Right cardiac atrium (tissue), 5 donors: ENCODE measurements around the gene RERGL. TPM values are rescaled to one million over a fixed set of nuclear protein-coding genes. Genes with fewer than 3 reads are reported as not detected.
A peak's percentile ranks its signal among the peaks of the same experiment; 100 is the strongest.

Experiments used
- ATAC-seq, 2 donors: fragments of 200-7000 bp; cut with Tn5 transposase; one replicate each; pipeline versions ENCODE4 v1.8.0 to v1.9.1; 2020; ENCODE audit warnings: moderate library complexity in 2 of 2, mild to moderate bottlenecking in 1 of 2
- DNase-seq, 3 donors: peaks; one replicate each; pipeline ENCODE4 v3.0.0-alpha.2; 2020
- H3K27ac ChIP-seq: one replicate; pipeline ENCODE4 v1.5.1; 2013; ENCODE audit warnings: mild to moderate bottlenecking, low read length, control low read depth, moderate library complexity
- H3K27me3 ChIP-seq: one replicate; pipeline ENCODE4 v1.6.1; 2013; ENCODE audit not compliant: control insufficient read depth, insufficient read depth
- H3K4me1 ChIP-seq: one replicate; pipeline ENCODE4 v1.6.1; 2013; ENCODE audit warnings: low read length; ENCODE audit not compliant: control insufficient read depth, insufficient read depth
- H3K4me3 ChIP-seq: one replicate; pipeline ENCODE4 v1.5.1; 2013; ENCODE audit warnings: low read length, control low read depth
- H3K9me3 ChIP-seq: one replicate; pipeline ENCODE4 v1.6.1; 2013; ENCODE audit warnings: low read length; ENCODE audit not compliant: control insufficient read depth
- WGBS: extraction: QIAGEN DNeasy Blood & Tissue Kit; methylation state at CpG from one replicate; pipeline ENCODE4 v1.1.7; 2013; 5-methylcytosine and 5-hydroxymethylcytosine counted together
- intact Hi-C, 4 donors: fragments of 100-400 bp; cut with DNase I; formaldehyde crosslinking; loops; one replicate each; pipeline versions ENCODE4 v1.11.0 to v1.14.0; 2022 to 2023
- long read RNA-seq, 4 donors: library from polyadenylated mRNA; unstranded; transcript quantifications; one replicate each; pipeline ENCODE4 v2.0.0, GENCODE V29; 2020 to 2021
- polyA plus RNA-seq: library from polyadenylated mRNA; stranded (reverse); fragments of 200-250 nt; gene quantifications from one replicate; pipeline ENCODE4 v1.2.3, GENCODE V29; 2013
- total RNA-seq, 4 donors: library from RNA; stranded (reverse); fragmentation: NEBNext Ultra II Directional; extraction: Animal tissue kit (Norgen Biotek cat#: 25700); gene quantifications; one replicate each; pipeline ENCODE4 v1.2.1, GENCODE V29; 2021
- donor health status: healthy with polysubstance abuse.
- donor health status: DM: no; HTN: yes; CAD: no.
- donor health status: DM: no; HTN: no; CAD: no.
- donor health status: DM: no; HTN: yes; CAD: no; lungs with severe emphysema.
- donor health status: DM: yes; HTN: yes; CAD: no.

Gene RERGL, protein sequence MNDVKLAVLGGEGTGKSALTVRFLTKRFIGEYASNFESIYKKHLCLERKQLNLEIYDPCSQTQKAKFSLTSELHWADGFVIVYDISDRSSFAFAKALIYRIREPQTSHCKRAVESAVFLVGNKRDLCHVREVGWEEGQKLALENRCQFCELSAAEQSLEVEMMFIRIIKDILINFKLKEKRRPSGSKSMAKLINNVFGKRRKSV
- total RNA-seq (1 to 10 TPM in 3 of 4 donors, under 1 TPM in 1; 0.67 to 2.8 (median 1.7) TPM), polyA plus RNA-seq (7.6 TPM)
- long read RNA-seq, donor 1, partial matches to known transcripts = 0 of 2 reads
- long read RNA-seq, donor 1, other reads (novel, unspliced or antisense) = 0 of 2 reads
- long read RNA-seq, donor 2 = 0 reads
- long read RNA-seq, donor 3, partial matches to known transcripts = 1 of 1 reads
- long read RNA-seq, donor 3, other reads (novel, unspliced or antisense) = 0 of 1 reads
- long read RNA-seq, donor 4 = 0 reads

DNA sequence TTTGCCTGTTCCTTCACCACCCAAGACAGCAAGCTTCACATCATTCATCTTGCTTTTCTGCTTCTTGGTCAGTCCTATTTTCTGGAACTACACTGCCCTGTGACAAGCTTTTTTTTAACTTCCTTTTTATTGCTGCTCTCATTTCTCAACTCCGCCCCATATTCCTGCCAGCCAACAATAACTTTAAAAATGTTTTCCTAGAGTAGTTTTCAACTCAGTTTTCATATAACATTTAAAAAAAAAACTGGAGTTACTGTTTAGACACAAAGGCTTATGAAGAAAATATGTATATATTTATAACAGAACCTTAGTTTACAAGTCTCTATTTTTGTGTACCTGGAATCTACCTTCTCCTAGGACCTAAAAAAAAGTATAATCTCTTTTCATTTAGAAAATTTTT is at the start of gene RERGL:
Gene RERGL, minus strand, starts transcription at position 101 of the 400 bp plus-strand sequence. Its CDS starts 53 bp downstream, at position 48.
- 81% methylated on average over 1 of the region's 1 CpG for WGBS
- no peak for ATAC-seq
- H3K4me3 ChIP-seq = no peak within 1 kb of the TSS
- DNase-seq = no peak
- no peaks in the 10 kb centered on the region for H3K27me3 ChIP-seq
- intact Hi-C loops = no loop called here
- no peak within 1 kb of the TSS for H3K27ac ChIP-seq
- no peaks in the 10 kb centered on the region for H3K4me1 ChIP-seq
- H3K9me3 ChIP-seq = no peaks in the 10 kb centered on the region

DNA sequence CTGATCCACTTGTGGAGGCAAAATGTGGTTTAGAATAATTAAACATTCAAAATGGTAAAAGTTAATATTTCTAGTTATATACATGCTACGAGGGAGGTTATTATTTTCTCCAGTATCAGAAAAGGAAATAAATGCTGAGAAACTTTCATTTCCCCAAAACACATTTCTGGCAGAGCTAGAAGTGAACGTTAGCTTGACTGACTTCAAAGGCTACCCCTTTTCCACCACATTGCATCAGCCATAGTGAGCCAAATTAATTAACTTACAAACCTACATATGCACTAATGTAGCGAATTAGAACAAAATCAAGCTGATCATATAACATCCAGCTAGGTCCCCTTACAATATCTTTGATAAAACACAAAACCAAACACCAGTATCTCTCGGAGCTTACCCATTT is 49.3 kb upstream of the RERGL start:
- no peak overlapping the region for H3K27ac ChIP-seq
- no peaks in the 10 kb centered on the region for H3K4me1 ChIP-seq
- H3K27me3 ChIP-seq = no peaks in the 10 kb centered on the region
- WGBS = 61% methylated on average over 4 of the region's 4 CpGs
- intact Hi-C loops = loop anchor here in 1 of 4 donors (10.0 kb wide), 1 partner anchor 86 kb away; no protein-coding TSS in a partner anchor
- no peaks in the 10 kb centered on the region for H3K9me3 ChIP-seq
- DNase-seq (no peak), ATAC-seq (no peak)
- H3K4me3 ChIP-seq = no peak overlapping the region

DNA sequence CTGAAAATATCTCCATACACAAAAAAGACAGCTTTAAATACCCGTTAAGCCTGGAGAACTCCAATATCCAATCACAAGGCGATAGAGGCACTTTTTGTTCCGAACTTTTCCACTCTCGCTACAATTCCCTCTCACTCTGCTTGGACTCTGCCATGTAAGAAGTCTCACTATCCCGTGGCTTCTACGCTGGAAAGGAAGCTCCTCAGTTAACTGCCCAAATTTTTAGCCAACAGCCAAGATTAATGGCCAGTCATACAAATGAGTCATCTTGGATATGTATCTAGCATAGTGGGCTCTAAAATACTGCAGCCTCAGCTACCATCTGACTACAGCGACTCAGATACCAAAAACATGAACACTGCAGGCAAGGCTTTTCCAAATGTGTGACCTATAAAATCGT is 45.5 kb upstream of the RERGL start:
- DNase-seq (no peak), ATAC-seq (peak in 1 of 2 donors; percentile 40)
- 71% methylated on average over 8 of the region's 8 CpGs for WGBS
- no peaks in the 10 kb centered on the region for H3K9me3 ChIP-seq
- intact Hi-C loops = loop anchor here in 1 of 4 donors (10.0 kb wide), 1 partner anchor 89 kb away; no protein-coding TSS in a partner anchor
- H3K4me1 ChIP-seq = no peaks in the 10 kb centered on the region
- no peak overlapping the region for H3K27ac ChIP-seq
- no peak overlapping the region for H3K4me3 ChIP-seq
- H3K27me3 ChIP-seq = no peaks in the 10 kb centered on the region

DNA sequence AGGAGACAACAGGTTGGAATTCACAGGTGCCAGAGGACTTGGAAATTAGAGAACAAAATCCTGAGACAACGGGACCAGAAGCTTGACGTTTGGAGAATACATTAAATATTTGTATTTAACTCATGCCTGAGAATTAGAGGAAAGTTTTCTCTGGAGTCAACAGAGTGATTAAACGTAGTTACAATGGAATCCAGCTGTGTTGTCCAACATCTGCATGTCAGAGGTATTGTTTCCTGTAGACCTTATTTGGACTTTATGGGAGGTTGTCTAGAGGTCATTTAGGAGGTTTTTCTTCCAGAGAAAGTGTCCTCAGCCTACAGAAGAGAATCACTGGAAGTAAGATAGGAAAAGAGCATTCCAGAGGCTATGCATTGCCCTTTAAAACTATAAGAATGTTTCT is 45.1 kb upstream of the RERGL start:
- intact Hi-C loops = loop anchor here in 1 of 4 donors (10.0 kb wide), 1 partner anchor 90 kb away; no protein-coding TSS in a partner anchor
- no peaks in the 10 kb centered on the region for H3K27me3 ChIP-seq
- WGBS = 36% methylated on average over 3 of the region's 3 CpGs
- DNase-seq (no peak), ATAC-seq (no peak)
- H3K4me1 ChIP-seq = no peaks in the 10 kb centered on the region
- no peaks in the 10 kb centered on the region for H3K9me3 ChIP-seq
- H3K27ac ChIP-seq = no peak overlapping the region
- H3K4me3 ChIP-seq = no peak overlapping the region

DNA sequence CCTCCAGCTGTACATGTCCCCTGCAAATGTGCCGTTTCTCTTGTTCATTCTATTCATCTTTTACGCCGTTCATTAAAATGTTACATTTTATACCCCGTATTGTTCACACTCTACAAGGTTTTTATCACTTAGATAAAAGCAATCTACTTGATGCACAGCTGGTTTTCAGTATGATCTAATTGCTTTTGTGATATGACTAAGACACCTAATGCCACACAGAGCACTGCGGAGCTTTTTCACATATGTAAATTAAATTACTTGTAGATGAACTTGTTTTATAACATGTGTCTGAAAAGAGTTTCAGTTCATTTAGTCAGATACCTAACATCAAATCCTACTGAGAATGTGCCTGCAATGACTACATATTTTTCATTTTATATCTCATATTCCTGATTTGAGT is 40.9 kb upstream of the RERGL start:
- Histone ChIP-seq H3K9me3 (no peaks in the 10 kb centered on the region), H3K4me3 (no peak overlapping the region), H3K4me1 (no peaks in the 10 kb centered on the region), H3K27me3 (no peaks in the 10 kb centered on the region), H3K27ac (no peak overlapping the region)
- intact Hi-C loops = loop anchor here in 1 of 4 donors (10.0 kb wide), 1 partner anchor 94 kb away; no protein-coding TSS in a partner anchor
- 70% methylated on average over 5 of the region's 5 CpGs for WGBS
- DNase-seq = no peak
- no peak for ATAC-seq

DNA sequence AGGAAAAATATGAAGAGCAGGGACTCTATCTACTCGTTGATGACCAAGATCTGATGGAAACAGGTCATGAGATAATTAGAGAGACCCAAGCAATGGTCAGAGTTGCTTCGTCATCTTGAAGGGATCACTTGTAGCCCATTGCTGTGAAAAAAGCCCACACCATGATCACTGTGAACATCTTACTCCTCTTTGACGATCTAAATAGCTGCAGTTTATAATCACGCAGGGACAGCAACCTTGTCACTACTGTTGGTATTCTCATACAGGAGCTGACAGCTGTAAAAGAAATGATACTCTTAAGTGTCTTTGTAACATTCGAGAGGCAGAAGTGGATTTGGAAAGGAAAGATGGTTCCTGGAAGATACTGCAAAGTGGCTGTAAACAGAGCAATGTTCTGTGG is 33.7 kb upstream of the RERGL start:
- no peak for DNase-seq
- no peak for ATAC-seq
- H3K9me3 ChIP-seq = no peaks in the 10 kb centered on the region
- WGBS = 74% methylated on average over 5 of the region's 5 CpGs
- H3K27ac ChIP-seq = no peak overlapping the region
- no peaks in the 10 kb centered on the region for H3K27me3 ChIP-seq
- intact Hi-C loops = no loop called here
- no peaks in the 10 kb centered on the region for H3K4me1 ChIP-seq
- H3K4me3 ChIP-seq = no peak overlapping the region

DNA sequence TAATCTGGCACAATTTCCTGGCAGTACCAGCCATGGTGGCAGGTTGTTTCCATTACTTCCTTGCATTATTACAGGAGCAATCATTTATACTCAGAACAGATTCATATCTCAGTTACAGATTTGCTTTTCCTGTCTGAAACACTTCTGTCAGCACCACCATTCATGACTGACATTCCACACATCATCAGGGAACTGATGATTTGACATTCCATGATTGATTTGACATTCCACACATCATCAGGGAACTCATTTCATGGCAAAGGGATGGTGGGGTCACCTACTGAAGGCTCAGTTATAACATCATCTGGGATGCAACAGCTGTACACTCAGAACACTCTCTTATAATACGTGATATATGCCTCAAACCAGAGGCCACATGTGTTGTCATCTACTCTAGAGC is 30.9 kb upstream of the RERGL start:
- no peak for ATAC-seq
- Histone ChIP-seq H3K4me3 (no peak overlapping the region), H3K9me3 (no peaks in the 10 kb centered on the region), H3K27ac (no peak overlapping the region), H3K4me1 (no peaks in the 10 kb centered on the region), H3K27me3 (no peaks in the 10 kb centered on the region)
- no peak for DNase-seq
- intact Hi-C loops = no loop called here
- WGBS = 70% methylated on average over 1 of the region's 1 CpG

DNA sequence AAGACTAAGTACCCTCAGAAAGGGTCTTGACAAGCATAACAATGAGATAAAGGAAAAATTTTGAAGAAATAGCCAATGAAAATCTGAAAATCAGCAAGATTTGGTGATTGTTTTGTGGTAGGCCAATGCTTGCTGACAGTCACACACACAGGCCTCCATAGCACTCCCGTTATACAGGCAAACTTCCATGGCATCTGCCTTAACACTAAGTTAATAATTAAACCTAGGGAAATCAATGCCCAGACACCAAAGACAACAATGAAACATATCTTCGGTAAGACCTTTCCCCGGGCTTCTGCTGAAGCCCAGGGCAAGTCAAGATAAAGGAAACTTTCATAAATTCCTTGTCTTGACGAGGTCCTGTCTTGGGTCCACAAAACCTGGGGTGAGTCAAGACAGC is 18.6 kb upstream of the RERGL start:
- Histone ChIP-seq H3K4me3 (no peak overlapping the region), H3K27me3 (no peaks in the 10 kb centered on the region), H3K27ac (no peak overlapping the region), H3K4me1 (no peaks in the 10 kb centered on the region), H3K9me3 (no peaks in the 10 kb centered on the region)
- 84% methylated on average over 4 of the region's 4 CpGs for WGBS
- no peak for DNase-seq
- intact Hi-C loops = no loop called here
- no peak for ATAC-seq

DNA sequence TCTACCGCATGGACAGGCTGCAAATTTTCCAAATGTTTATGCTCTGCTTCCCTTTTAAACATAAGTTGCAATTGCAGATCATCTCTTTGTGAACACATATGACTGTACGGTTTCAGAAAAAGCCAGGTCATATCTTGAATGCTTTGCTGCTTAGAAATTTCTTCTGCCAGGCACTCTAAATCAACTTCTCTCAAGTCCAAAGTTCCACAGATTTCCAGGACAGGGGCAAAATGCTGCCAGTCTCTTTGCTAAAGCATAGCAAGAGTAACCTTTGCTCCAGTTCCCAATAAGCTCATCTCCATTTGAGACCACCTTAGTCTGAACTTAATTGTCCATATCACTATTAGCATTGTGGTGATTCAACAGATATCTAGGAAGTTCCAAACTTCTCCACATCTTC is 13.6 kb upstream of the RERGL start:
- Histone ChIP-seq H3K27ac (no peak overlapping the region), H3K27me3 (no peaks in the 10 kb centered on the region), H3K4me1 (no peaks in the 10 kb centered on the region), H3K4me3 (no peak overlapping the region), H3K9me3 (no peaks in the 10 kb centered on the region)
- DNase-seq (no peak), ATAC-seq (no peak)
- WGBS = 87% methylated on average over 2 of the region's 2 CpGs
- intact Hi-C loops = no loop called here

DNA sequence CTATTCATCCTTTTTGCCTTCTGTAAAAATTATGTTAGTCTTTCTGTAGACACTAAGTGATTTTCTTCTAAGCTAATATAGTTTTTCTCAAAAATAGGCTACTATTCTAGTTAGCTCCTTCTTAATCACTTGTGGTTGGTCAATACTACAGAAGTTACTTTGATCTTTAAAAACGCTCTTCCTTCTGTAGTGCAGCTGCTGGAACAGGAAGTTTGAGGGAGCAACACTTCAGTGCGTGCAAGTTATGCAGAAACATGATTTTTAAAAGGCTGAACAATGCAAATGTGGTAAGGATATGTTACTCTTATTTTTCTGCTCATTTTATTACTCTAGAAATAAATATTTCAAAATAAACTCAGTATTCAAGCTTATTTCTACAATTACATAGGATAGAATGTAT is 11.1 kb upstream of the RERGL start:
- DNase-seq (no peak), ATAC-seq (no peak)
- 46% methylated on average over 2 of the region's 2 CpGs for WGBS
- Histone ChIP-seq H3K4me1 (no peaks in the 10 kb centered on the region), H3K27ac (no peak overlapping the region), H3K9me3 (no peaks in the 10 kb centered on the region), H3K27me3 (no peaks in the 10 kb centered on the region), H3K4me3 (no peak overlapping the region)
- intact Hi-C loops = no loop called here

DNA sequence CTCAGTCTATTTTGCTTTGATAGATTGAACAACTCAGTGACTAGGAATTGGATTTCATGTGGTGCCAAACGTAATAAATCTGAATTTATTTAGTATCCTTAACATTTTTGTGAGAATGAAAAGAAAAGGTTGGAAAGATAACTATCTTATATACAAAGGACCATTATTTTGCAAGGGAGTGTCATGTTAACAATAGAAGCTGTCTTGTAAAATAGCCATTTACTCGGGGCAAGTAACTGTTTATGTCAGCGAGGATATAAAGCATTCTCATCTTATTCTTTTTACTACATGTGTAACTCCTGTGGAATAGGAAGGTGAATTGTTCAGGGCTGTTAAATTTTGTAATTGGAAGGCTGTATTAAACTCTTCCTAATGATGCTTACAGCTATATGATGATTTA is 5.9 kb downstream of the RERGL start:
- intact Hi-C loops = no loop called here
- no peaks in the 10 kb centered on the region for H3K9me3 ChIP-seq
- WGBS = 73% methylated on average over 3 of the region's 3 CpGs
- no peak overlapping the region for H3K4me3 ChIP-seq
- no peak for DNase-seq
- H3K27ac ChIP-seq = no peak overlapping the region
- no peak for ATAC-seq
- H3K27me3 ChIP-seq = no peaks in the 10 kb centered on the region
- H3K4me1 ChIP-seq = no peaks in the 10 kb centered on the region
